ENCODE results near the gene PLAA. TPM values are rescaled to one million over a fixed set of nuclear protein-coding genes. Genes with fewer than 3 reads are reported as not detected.
A peak's percentile ranks its signal among the peaks of the same experiment; 100 is the strongest.

PLAA gene
- total RNA-seq, result 10 to 100 TPM; 42.5 to 45.3 TPM

DNA sequence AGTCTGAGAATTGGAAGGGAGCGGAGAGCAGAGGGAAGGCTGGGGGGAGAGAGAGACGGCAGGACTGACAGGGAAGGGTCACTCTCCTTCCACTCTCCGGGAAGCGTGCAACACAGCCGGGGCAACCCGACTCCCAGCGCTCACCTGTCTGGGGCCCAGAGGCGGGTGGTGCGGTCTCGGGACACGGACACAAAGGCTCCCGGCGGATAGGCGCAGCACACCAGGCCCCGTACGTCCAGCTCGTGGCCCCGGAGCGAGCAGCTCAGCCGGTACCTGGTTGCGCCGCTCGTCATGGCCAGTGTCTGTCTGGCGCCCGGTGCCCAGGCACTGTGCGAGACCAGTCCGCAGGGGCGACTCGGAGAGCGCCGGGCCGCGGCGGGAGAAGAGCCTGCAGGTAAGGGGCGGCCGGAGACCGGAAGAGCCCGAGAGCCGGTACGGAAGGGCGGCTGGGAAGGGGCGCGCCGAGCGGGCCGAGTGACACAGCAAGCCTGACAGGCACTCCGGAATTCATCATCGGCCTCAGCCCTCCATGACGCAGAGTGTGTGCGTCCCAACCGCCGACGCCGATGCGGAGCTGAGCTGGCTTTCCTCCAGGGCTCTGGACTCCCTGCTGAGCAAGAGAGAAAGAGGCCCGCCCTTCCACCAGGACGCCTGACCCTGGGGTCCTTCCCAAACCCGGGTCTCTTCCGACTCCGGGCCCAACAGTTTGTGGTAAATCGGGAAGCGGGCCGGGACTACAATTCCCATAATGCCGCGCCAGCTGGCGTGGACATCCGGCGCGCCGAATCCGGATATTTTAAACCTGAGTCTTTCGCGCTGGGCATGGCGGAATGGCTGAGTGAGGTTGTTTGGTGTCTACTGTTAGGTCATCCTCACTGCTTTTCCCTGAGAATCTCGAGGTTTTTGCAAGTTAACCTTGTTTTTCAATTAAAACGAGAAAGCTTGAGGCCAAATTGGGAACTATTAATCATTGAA, at the start of gene PLAA:
TSS of gene PLAA (minus strand) at position 490 of the 975 bp plus-strand sequence. CDS start at position 293, 197 bp downstream.
- peaks cover 40% of the 10 kb centered on the region for H3K4me1 Mint-ChIP-seq
- peaks cover 27% of the 10 kb centered on the region for H3K36me3 Mint-ChIP-seq
- DNase-seq, result peak; percentile 88
- H3K4me3 Mint-ChIP-seq, result peak within 1 kb of the TSS; percentile 90
- peak within 1 kb of the TSS; percentile 99 for H3K27ac Mint-ChIP-seq
- no peaks in the 10 kb centered on the region for H3K9me3 Mint-ChIP-seq
- no peaks in the 10 kb centered on the region for H3K27me3 Mint-ChIP-seq

DNA sequence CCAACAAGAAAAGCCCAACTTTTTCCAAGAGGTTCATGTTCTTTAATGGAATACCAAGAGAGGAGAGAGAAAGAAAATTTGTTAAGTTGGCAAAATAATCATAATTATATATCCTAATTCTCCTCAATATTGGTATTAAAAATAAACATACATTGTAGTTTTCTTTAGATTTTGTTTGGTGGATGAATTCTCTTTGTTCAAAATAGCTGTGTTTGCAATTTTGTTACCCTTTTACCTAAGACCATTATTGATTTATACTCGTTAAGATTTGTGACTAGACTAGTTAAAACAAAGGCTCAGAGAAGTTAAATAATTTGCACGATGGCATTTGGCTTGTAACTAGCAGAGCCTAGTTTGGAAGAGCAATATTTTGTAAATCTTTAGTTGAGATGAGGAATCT, 48.8 kb upstream of the PLAA start:
- Mint-ChIP-seq H3K9me3 (no peaks in the 10 kb centered on the region), H3K36me3 (no peaks in the 10 kb centered on the region), H3K4me3 (no peak overlapping the region), H3K4me1 (no peaks in the 10 kb centered on the region), H3K27ac (no peak overlapping the region), H3K27me3 (no peaks in the 10 kb centered on the region)
- no peak for DNase-seq

DNA sequence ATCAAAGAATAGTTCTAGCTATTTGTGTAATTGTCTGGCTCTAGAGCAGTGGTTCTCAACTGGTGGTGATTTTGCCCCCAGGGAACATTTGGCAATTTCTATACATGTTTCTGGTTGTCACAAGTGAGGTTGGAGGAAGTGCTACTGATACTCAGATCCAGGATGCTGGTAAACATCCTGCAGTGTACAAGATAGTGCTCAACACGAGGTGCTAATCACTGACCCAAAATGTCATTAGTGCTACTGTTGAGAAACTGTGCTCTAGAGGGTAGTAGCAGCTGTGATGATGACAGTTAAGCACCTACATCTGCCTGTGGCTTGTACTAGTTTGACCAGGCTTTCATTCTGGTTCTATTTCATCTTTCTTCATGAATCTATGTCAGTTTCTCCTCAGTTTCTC, 36.3 kb upstream of the PLAA start:
- H3K4me1 Mint-ChIP-seq, result no peaks in the 10 kb centered on the region
- H3K27ac Mint-ChIP-seq, result no peak overlapping the region
- H3K4me3 Mint-ChIP-seq, result no peak overlapping the region
- DNase-seq, result no peak
- H3K27me3 Mint-ChIP-seq, result no peaks in the 10 kb centered on the region
- H3K36me3 Mint-ChIP-seq, result peaks cover 10% of the 10 kb centered on the region
- no peaks in the 10 kb centered on the region for H3K9me3 Mint-ChIP-seq

DNA sequence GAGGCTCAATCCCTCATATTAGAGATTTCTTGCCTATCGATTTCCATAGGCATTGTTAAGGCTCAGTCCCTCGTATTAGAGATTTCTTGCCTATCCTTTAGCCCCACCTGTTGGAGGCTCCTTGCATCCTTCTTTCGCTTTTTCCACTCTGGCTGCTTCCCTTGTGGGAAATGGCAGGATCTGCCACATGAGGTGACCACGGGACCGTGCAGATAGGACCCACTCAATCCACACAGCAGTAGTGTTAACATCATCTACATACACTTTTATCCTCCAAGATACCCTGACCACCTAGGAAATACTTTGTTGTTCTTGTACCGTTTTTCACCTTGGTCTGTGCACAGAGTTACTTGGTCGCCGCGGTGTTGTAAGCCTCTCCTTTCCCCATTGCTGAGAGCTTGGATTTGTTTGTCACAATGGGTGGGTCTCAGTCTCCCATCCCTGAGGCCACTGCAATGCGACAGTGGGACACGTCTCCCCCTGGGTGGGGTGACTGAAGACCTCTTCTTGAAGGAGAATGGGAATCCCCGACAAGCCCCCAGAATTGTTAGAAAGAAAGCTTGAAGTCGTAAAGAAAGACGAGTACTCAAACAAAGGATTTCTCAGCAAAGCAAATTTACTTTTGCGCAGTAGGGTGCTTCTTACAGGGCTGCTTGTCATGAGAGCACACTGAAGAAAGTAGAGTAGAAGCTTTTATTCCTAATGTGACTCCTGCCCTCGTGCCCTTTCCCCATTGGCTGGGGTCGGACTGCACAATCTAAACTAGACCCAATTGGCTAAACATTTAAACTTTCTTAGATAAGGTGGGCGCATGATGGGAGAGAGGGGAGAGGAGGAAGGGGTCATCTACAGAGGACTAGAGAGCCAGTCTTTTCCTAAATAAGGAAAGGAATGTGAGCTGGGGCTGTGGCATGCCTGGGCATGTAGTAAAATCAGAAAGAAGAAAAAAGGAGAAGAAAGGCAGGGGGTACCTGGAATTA, 29.0 kb upstream of the PLAA start:
- no peak for DNase-seq

DNA sequence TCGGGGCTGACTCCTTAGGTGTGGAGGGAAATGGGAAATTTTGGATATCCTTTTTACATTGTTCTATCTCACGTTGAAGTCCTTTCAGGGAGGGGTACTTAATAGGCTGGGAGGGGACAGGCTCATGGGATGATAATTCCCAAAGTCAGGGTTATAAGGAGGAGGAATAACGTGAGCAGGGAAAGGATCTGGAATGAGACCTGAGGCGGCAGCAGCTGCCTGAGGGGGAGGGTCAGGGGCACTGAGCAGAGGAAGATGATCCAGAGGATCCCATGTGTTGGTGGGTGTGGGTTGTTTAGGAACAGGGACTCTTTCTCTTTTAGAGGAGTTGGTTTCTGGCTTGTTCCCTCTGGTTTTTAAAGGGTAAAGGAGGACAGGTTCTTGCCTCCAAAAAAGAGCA, 27.9 kb upstream of the PLAA start:
- Mint-ChIP-seq H3K4me1 (no peaks in the 10 kb centered on the region), H3K36me3 (peaks cover 8% of the 10 kb centered on the region), H3K4me3 (no peak overlapping the region), H3K27me3 (no peaks in the 10 kb centered on the region), H3K9me3 (no peaks in the 10 kb centered on the region), H3K27ac (no peak overlapping the region)
- DNase-seq, result no peak

More for the DNA sequence above, 29.0 kb upstream of the PLAA start:
- no peak overlapping the region for H3K4me3 Mint-ChIP-seq
- H3K9me3 Mint-ChIP-seq, result no peaks in the 10 kb centered on the region
- H3K4me1 Mint-ChIP-seq, result no peaks in the 10 kb centered on the region
- no peaks in the 10 kb centered on the region for H3K27me3 Mint-ChIP-seq
- no peak overlapping the region for H3K27ac Mint-ChIP-seq
- no peaks in the 10 kb centered on the region for H3K36me3 Mint-ChIP-seq

DNA sequence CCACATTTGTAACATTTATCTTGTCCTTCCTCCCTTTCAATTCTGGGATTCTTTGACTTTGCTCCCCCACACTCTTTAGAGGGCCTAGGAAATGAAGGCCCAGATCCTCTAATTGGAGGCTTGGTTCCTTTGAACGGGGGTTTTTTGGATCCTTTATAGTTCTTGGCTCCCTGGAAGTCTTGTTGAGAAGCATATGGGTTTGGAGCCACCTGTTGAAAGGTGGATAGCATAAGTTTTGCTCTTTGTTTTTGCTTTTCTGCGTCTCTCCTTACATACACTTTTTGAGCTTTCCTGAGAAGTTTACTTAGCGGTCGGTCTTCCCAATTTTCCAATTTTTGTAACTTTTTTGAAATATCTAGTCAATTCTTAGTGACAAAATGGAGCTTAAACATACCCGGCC, 26.9 kb upstream of the PLAA start:
- no peak for DNase-seq
- no peaks in the 10 kb centered on the region for H3K4me1 Mint-ChIP-seq

DNA sequence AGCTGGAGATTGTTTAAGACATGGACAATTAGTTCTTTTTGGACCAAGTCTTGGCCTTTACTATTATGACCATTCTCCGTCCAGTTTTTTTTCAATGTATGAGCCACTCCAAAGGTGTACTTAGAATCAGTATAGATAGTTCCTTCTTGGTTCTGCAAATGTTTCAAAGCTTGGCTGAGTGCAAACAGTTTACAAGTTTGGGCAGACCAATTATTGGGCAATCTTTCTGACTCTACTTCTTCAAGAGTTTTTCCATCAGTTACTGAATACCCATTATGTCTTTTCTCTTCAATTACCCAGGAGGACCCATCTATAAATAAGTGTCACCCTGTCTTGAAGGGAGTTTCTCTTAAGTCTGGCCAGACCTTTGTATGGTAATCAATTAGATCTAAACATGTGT, 24.7 kb upstream of the PLAA start:
- DNase-seq, result no peak
- Mint-ChIP-seq H3K9me3 (no peaks in the 10 kb centered on the region), H3K27ac (no peak overlapping the region), H3K36me3 (peaks cover 15% of the 10 kb centered on the region), H3K4me3 (no peak overlapping the region), H3K4me1 (peaks cover 3% of the 10 kb centered on the region), H3K27me3 (no peaks in the 10 kb centered on the region)

More for the DNA sequence above, 26.9 kb upstream of the PLAA start:
- Mint-ChIP-seq H3K36me3 (peaks cover 12% of the 10 kb centered on the region), H3K9me3 (no peaks in the 10 kb centered on the region), H3K27ac (no peak overlapping the region), H3K27me3 (no peaks in the 10 kb centered on the region), H3K4me3 (no peak overlapping the region)

DNA sequence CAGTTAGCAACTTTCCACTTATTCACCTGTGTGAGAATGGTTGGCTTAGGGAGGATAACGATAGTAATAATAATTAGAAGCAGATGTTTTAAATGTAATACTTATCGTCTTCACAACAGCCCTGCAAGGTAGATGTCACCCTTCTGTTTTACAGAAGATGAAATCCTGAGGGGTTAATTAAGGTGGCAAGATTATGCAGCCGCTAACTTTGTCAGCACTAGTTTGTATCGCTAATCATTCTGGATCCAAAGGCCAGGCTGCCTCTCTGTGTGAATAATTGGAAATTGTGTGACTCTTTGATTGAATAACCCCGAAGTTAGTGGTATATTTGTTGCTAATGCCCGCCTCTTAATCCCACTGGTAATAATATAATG, 9.8 kb upstream of the PLAA start:
- H3K27ac Mint-ChIP-seq, result peak overlapping the region; percentile 90

DNA sequence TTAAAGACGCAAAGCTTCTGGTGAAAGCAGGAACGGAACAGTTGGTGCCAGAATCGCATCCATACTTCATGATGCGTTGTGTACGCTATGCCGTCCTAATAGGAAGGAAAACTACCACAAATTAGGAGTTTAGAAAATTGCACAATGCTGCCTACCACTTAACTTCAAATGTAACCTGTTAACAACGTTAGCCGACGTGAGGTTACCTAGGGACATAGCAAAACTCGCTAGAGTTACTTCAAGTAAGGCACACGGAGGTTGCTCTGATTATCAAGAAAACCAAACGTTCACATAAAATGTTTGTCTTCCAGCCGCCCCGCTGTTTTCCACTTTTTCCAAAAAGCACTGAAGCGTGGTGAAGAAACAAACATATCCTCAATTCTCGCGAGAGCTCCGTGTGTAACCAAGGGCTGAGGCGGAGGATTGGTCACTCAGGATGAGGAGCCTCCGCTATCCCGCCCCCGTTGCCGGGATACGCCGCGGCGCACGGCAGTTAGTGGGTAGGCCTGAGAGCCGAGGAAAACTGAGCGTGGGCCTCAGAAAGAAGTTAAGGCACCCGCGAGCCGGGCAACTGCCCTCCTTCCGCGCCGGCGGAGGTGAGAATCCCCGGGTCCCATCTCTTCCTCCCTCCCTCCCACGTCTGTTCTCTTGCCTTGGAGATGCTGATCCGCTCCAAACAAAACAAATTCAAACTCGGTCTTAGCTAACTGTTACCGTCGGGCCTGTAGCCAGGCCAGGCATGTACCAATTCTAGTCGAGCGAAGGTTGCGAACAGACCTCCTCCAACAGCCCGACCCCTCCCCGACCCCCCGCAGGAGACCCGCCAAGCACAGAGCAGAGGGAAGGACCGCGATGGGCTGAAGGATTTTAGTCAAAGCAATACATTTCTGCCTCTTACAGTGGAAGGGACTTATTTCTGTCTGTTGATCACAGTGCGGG, 9.1 kb upstream of the PLAA start, which contains the start of gene IFT74:
TSS of gene IFT74 (plus strand) at position 492 of the 939 bp plus-strand sequence. CDS start 5,556 bp downstream, outside the sequence.
- H3K4me3 Mint-ChIP-seq, result peak within 1 kb of the TSS; percentile 90

More for the DNA sequence above, 9.8 kb upstream of the PLAA start:
- Mint-ChIP-seq H3K9me3 (no peaks in the 10 kb centered on the region), H3K4me1 (peaks cover 23% of the 10 kb centered on the region), H3K27me3 (no peaks in the 10 kb centered on the region), H3K36me3 (peaks cover 3% of the 10 kb centered on the region), H3K4me3 (peak overlapping the region; percentile 90)
- DNase-seq, result no peak

DNA sequence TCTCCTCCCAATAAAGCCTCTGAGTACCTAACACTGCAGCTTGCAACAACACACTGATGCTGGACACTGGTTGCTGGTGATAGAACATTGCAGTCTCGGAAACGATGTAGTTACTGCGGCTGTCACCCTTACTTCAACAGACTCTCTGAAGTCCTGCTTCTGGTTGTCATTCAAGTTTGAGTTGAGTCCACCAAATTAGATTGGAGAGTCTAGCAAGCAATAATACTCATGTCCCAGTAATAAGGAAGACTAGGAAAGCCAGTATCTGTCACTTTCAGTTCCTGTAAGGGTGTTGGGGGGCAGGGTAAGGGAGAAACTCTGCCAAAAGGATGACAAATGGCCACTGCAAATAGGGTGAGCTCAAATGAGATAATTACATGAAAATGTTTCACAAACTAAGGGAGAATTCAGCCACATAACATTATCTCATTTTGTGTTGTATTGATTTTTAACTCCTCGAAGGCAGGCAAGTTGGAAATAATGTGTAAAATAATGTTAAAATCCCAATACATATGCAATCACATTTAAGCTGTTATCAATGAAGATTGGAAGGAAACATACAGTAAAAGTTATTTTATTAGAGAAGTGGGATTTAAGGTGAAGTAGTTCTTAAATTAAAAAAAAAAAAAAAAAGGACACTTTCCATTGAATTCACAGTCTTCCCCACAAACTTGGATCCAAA, 8.3 kb upstream of the PLAA start:
- H3K36me3 Mint-ChIP-seq, result no peaks in the 10 kb centered on the region
- no peaks in the 10 kb centered on the region for H3K27me3 Mint-ChIP-seq
- peaks cover 23% of the 10 kb centered on the region for H3K4me1 Mint-ChIP-seq
- no peaks in the 10 kb centered on the region for H3K9me3 Mint-ChIP-seq
- peak overlapping the region; percentile 90 for H3K27ac Mint-ChIP-seq
- H3K4me3 Mint-ChIP-seq, result peak overlapping the region; percentile 90
- no peak for DNase-seq

More for the DNA sequence above, 9.1 kb upstream of the PLAA start, which contains the start of gene IFT74:
- peak; percentile 93 for DNase-seq
- H3K4me1 Mint-ChIP-seq, result peaks cover 23% of the 10 kb centered on the region
- H3K9me3 Mint-ChIP-seq, result no peaks in the 10 kb centered on the region
- H3K27me3 Mint-ChIP-seq, result no peaks in the 10 kb centered on the region
- H3K27ac Mint-ChIP-seq, result peak within 1 kb of the TSS; percentile 90
- no peaks in the 10 kb centered on the region for H3K36me3 Mint-ChIP-seq

DNA sequence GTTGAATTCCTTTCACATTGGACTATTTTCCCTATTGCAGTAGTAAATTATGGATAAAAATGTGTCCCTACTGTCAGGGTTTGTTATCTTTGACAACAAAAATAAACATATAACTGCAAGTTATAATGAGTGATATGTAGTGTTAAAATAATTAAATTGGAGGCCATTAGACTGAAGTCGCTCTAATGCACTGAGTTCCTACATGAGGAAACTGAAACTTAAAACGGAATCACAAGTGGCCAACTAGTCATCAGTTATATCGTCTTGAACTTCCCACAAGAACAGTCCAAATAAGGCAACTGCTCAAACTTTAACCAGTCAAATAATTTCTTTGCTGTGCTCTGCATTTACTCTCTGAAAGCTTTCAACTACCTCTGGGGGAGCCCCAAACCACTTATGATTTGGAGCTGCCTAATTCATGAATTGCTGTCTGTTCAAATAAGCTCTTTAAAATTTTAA, 7.0 kb upstream of the PLAA start:
- Mint-ChIP-seq H3K27me3 (no peaks in the 10 kb centered on the region), H3K4me3 (no peak overlapping the region), H3K4me1 (peaks cover 28% of the 10 kb centered on the region), H3K9me3 (no peaks in the 10 kb centered on the region), H3K27ac (peak overlapping the region; percentile 49), H3K36me3 (no peaks in the 10 kb centered on the region)
- DNase-seq, result no peak

DNA sequence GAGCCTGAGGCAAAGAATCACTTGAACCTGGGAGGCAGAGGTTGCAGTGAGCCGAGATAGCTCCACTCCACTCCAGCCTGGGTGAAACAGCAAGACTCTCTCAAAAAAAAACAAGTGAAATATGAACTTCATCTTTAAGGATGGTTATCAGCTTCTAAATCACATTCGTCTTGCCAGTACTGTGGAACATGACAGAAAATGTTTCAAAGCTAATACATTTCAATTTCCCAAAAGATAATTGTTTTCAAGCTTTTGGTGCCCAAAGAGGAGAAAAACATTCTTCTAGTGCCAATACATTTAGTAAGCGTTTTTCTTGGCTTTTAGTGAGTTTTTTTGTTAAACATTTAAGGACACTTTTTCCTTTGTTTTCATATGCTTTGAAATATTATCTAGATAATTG, 4.8 kb upstream of the PLAA start:
- Mint-ChIP-seq H3K4me3 (no peak overlapping the region), H3K27ac (no peak overlapping the region), H3K27me3 (no peaks in the 10 kb centered on the region), H3K4me1 (peaks cover 25% of the 10 kb centered on the region), H3K9me3 (no peaks in the 10 kb centered on the region), H3K36me3 (no peaks in the 10 kb centered on the region)
- no peak for DNase-seq

DNA sequence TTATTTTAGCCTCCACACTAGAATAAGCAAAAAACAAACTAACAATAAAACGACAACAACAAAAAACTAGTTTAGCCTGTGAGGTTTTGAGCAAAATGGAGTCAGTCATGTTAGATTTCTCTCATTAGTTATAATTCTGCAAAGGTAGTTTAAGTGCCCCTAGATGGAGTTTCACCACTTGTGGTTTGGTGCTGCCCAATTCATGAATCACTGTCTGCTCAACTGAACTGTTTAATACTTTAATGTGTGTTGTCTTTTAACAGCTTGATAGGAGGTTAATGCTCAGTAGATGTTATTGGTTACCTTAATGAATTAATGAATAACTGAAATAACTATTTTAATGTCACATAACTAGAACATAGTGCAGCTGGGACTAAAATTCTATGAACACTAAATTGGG, 3.5 kb upstream of the PLAA start:
- DNase-seq, result no peak
- Mint-ChIP-seq H3K27me3 (no peaks in the 10 kb centered on the region), H3K9me3 (no peaks in the 10 kb centered on the region), H3K4me3 (no peak overlapping the region), H3K36me3 (peaks cover 7% of the 10 kb centered on the region), H3K27ac (no peak overlapping the region), H3K4me1 (peaks cover 30% of the 10 kb centered on the region)

Measured in activated naive CD8-positive, alpha-beta T cell treated with anti-CD3 and anti-CD28 coated beads for 36 hours (primary cell).